H1 (cell line): ENCODE measurements around the gene CCBE1. TPM values are rescaled to one million over a fixed set of nuclear protein-coding genes. Genes with fewer than 3 reads are reported as not detected.

Source experiments
- CTCF ChIA-PET: fragments of 300-600 bp; sonication (Branson Sonifier 250); formaldehyde crosslinking; loops from one replicate; lab custom pipeline; 2021; ENCODE audit not compliant: partially characterized antibody; lab: Charles Lee
- POLR2A ChIA-PET: fragments of 300-600 bp; sonication (Branson Sonifier 250); formaldehyde crosslinking; loops from one replicate; lab custom pipeline; 2021; ENCODE audit warnings: inconsistent platforms; ENCODE audit not compliant: partially characterized antibody; lab: Charles Lee
- DNase-seq, 2 experiments: peaks; one replicate each; pipeline versions ENCODE4 v3.0.0 to v3.0.0-alpha.2; 2010 to 2022; ENCODE audit warnings: low spot score in 2 of 2, low read depth in 1 of 2, mixed read lengths in 1 of 2
- FAIRE-seq: peaks from 2 replicates; lab custom pipeline; 2011; peaks lifted over from hg19 to GRCh38; lab: Jason Lieb, UNC
- H2AFZ ChIP-seq: 2 replicates; pipeline ENCODE4 v1.8.1; 2012; ENCODE audit warnings: low read length, inconsistent platforms
- H2AK5ac ChIP-seq: 2 replicates; pipeline ENCODE4 v1.6.1; 2013; ENCODE audit warnings: low read depth, low read length
- H2BK120ac ChIP-seq: replicated peaks from 2 replicates; pipeline ENCODE3; 2013; ENCODE audit warnings: low read depth, low read length, inconsistent platforms
- H2BK12ac ChIP-seq: 2 replicates; pipeline ENCODE4 v1.6.1; 2013; ENCODE audit warnings: low read depth, low read length
- H2BK15ac ChIP-seq: 2 replicates; pipeline ENCODE4 v1.6.1; 2013; ENCODE audit warnings: low read length
- H2BK20ac ChIP-seq: 2 replicates; pipeline ENCODE4 v1.6.1; 2013; ENCODE audit warnings: low read length
- H2BK5ac ChIP-seq: 2 replicates; pipeline ENCODE4 v1.6.1; 2013; ENCODE audit warnings: low read depth, low read length
- H3K14ac ChIP-seq: 2 replicates; pipeline ENCODE4 v1.6.1; 2013; ENCODE audit warnings: inconsistent platforms; ENCODE audit not compliant: insufficient read length
- H3K18ac ChIP-seq: 2 replicates; pipeline ENCODE4 v1.6.1; 2013; ENCODE audit warnings: low read length; ENCODE audit errors: extremely low read depth
- H3K23ac ChIP-seq: 2 replicates; pipeline ENCODE4 v1.6.1; 2013; ENCODE audit warnings: inconsistent platforms; ENCODE audit not compliant: insufficient read length
- H3K23me2 ChIP-seq: 2 replicates; pipeline ENCODE4 v1.6.1; 2013; ENCODE audit warnings: low read depth, low read length
- H3K27ac ChIP-seq: 2 replicates; pipeline ENCODE4 v1.6.1; 2011; ENCODE audit warnings: low read depth, low read length, inconsistent platforms
- H3K27me3 ChIP-seq, 4 experiments: replicated peaks in 1 of 4; 1 replicate in 1 of 4; 2 replicates in 3 of 4; pipeline versions ENCODE4 v1.6.1 to v1.8.1; 2011 to 2013; ENCODE audit warnings: low read length in 3 of 4, mild to moderate bottlenecking in 3 of 4, inconsistent platforms in 2 of 4, mixed read lengths in 2 of 4, moderate library complexity in 1 of 4; ENCODE audit not compliant: control insufficient read depth in 3 of 4, insufficient read depth in 3 of 4; ENCODE audit errors: extremely low read depth in 1 of 4
- H3K36me3 ChIP-seq, 4 experiments: 2 replicates each; pipeline versions ENCODE4 v1.6.1 to v1.8.1; 2011 to 2013; ENCODE audit warnings: mild to moderate bottlenecking in 4 of 4, low read length in 3 of 4, moderate library complexity in 2 of 4, control low read depth in 1 of 4, inconsistent platforms in 1 of 4; ENCODE audit not compliant: insufficient read depth in 4 of 4, control insufficient read depth in 2 of 4
- H3K4ac ChIP-seq: replicated peaks from 2 replicates; pipeline ENCODE3; 2013; ENCODE audit warnings: low read length, low read depth, mixed read lengths, inconsistent platforms; ENCODE audit not compliant: insufficient read length
- H3K4me1 ChIP-seq, 4 experiments: replicated peaks in 1 of 4; 1 replicate in 1 of 4; 2 replicates in 3 of 4; pipeline versions ENCODE4 v1.6.1 to v1.8.1; 2011 to 2013; ENCODE audit warnings: low read length in 3 of 4, inconsistent platforms in 2 of 4, mixed read lengths in 1 of 4; ENCODE audit not compliant: insufficient read depth in 4 of 4, control insufficient read depth in 3 of 4
- H3K4me2 ChIP-seq, 2 experiments: 2 replicates each; pipeline versions ENCODE4 v1.6.1 to v1.8.1; 2011 to 2013; ENCODE audit warnings: low read depth in 2 of 2, low read length in 2 of 2, control low read depth in 1 of 2, inconsistent platforms in 1 of 2, mild to moderate bottlenecking in 1 of 2; ENCODE audit not compliant: insufficient read depth in 1 of 2
- H3K4me3 ChIP-seq, 4 experiments: fragments of 200-600, 300-600 bp in 1 of 4; sonication (generic), shearing (Covaris generic), sonication (Bioruptor Twin) in 1 of 4; 2 replicates each; pipeline versions ENCODE4 v1.5.1 to v1.8.1; 2011 to 2016; ENCODE audit warnings: low read length in 4 of 4, low read depth in 3 of 4, control low read depth in 2 of 4, inconsistent platforms in 2 of 4, mild to moderate bottlenecking in 2 of 4, mixed read lengths in 1 of 4, moderate library complexity in 1 of 4; ENCODE audit not compliant: insufficient read depth in 2 of 4; ENCODE audit errors: extremely low read depth in 1 of 4
- H3K56ac ChIP-seq: replicated peaks from 2 replicates; pipeline ENCODE3; 2013; ENCODE audit warnings: low read depth, mild to moderate bottlenecking, mixed read lengths, low read length, inconsistent platforms; ENCODE audit not compliant: insufficient read length
- H3K79me1 ChIP-seq: 2 replicates; pipeline ENCODE4 v1.6.1; 2013; ENCODE audit warnings: low read depth, low read length, control low read depth
- H3K79me2 ChIP-seq, 2 experiments: 2 replicates each; pipeline versions ENCODE4 v1.6.1 to v1.8.1; 2012 to 2013; ENCODE audit warnings: low read length in 2 of 2, mild to moderate bottlenecking in 2 of 2, inconsistent platforms in 1 of 2; ENCODE audit not compliant: insufficient read depth in 2 of 2, control insufficient read depth in 1 of 2
- H3K9ac ChIP-seq, 4 experiments: replicated peaks in 1 of 4; 1 replicate in 1 of 4; 2 replicates in 3 of 4; pipeline versions ENCODE4 v1.6.1 to v1.8.1; 2011 to 2013; ENCODE audit warnings: low read depth in 3 of 4, low read length in 3 of 4, control low read depth in 2 of 4, mild to moderate bottlenecking in 2 of 4, moderate library complexity in 2 of 4, inconsistent platforms in 1 of 4; ENCODE audit errors: extremely low read depth in 1 of 4
- H3K9me3 ChIP-seq, 2 experiments: 2 replicates each; pipeline versions ENCODE4 v1.6.1 to v1.8.1; 2012 to 2013; ENCODE audit warnings: mild to moderate bottlenecking in 2 of 2, moderate library complexity in 2 of 2, control low read depth in 1 of 2, inconsistent platforms in 1 of 2, low read depth in 1 of 2, low read length in 1 of 2, mixed read lengths in 1 of 2; ENCODE audit not compliant: insufficient read depth in 2 of 2
- H4K20me1 ChIP-seq, 2 experiments: replicated peaks in 1 of 2; 2 replicates each; pipeline versions ENCODE3 to v1.8.1; 2011 to 2013; ENCODE audit warnings: inconsistent platforms in 2 of 2, low read length in 2 of 2, mild to moderate bottlenecking in 1 of 2; ENCODE audit not compliant: insufficient read depth in 2 of 2, control insufficient read depth in 1 of 2
- H4K5ac ChIP-seq: 2 replicates; pipeline ENCODE4 v1.6.1; 2013; ENCODE audit warnings: low read length, low read depth, mixed read lengths, inconsistent platforms; ENCODE audit not compliant: insufficient read length
- H4K8ac ChIP-seq: 2 replicates; pipeline ENCODE4 v1.8.0; 2013; ENCODE audit warnings: mild to moderate bottlenecking, moderate library complexity, low read length, inconsistent platforms; ENCODE audit not compliant: insufficient read depth; ENCODE audit errors: extremely low read depth
- H4K91ac ChIP-seq: replicated peaks from 2 replicates; pipeline ENCODE3; 2013; ENCODE audit warnings: low read length, mixed read lengths, inconsistent platforms; ENCODE audit not compliant: insufficient read length
- CEBPB ChIP-seq: IDR thresholded peaks from 2 replicates; pipeline ENCODE4 v1.6.1; 2012; ENCODE audit warnings: low read depth, low read length
- CHD2 ChIP-seq: IDR thresholded peaks from 2 replicates; pipeline ENCODE4 v1.6.1; 2012; ENCODE audit warnings: low read length, improper control_type of control experiment
- CREB1 ChIP-seq: IDR thresholded peaks from 2 replicates; pipeline ENCODE4 v1.6.1; 2012; ENCODE audit warnings: inconsistent platforms
- EZH2 ChIP-seq: fragments of 200-600 bp; sonication (generic); IDR thresholded peaks from 2 replicates; pipeline ENCODE4 v1.7.1; 2012; ENCODE audit warnings: low read depth, mild to moderate bottlenecking, moderate library complexity, low read length, inconsistent platforms; ENCODE audit not compliant: severe bottlenecking
- GTF2F1 ChIP-seq: IDR thresholded peaks from 2 replicates; pipeline ENCODE4 v1.6.1; 2012; ENCODE audit warnings: low read depth, low read length, improper control_type of control experiment, borderline replicate concordance
- JUND ChIP-seq: IDR thresholded peaks from 2 replicates; pipeline ENCODE4 v1.6.1; 2011; ENCODE audit warnings: mild to moderate bottlenecking, improper control_type of control experiment, low read length
- KDM1A ChIP-seq: fragments of 200-600, 300-600 bp; sonication (generic); IDR thresholded peaks from 2 replicates; pipeline ENCODE4 v1.7.1; 2016; ENCODE audit warnings: mild to moderate bottlenecking, low read length, borderline replicate concordance
- POLR2AphosphoS5 ChIP-seq: IDR thresholded peaks from 2 replicates; pipeline ENCODE4 v1.6.1; 2011; ENCODE audit warnings: low read depth, low read length
- POU5F1 ChIP-seq: IDR thresholded peaks from 2 replicates; pipeline ENCODE4 v1.6.1; 2011; ENCODE audit warnings: low read depth, mild to moderate bottlenecking, low read length, moderate library complexity
- RBBP5 ChIP-seq: IDR thresholded peaks from 2 replicates; pipeline ENCODE4 v1.7.1; 2012; ENCODE audit warnings: low read depth, mild to moderate bottlenecking, inconsistent platforms, low read length, moderate library complexity, borderline replicate concordance
- RXRA ChIP-seq: IDR thresholded peaks from 2 replicates; pipeline ENCODE4 v1.6.1; 2011; ENCODE audit warnings: low read depth, mild to moderate bottlenecking, low read length, moderate library complexity; ENCODE audit not compliant: insufficient read depth
- SAP30 ChIP-seq: fragments of 300-600 bp; sonication (generic); IDR thresholded peaks from 2 replicates; pipeline ENCODE4 v1.7.1; 2012; ENCODE audit warnings: low read length, moderate library complexity, mild to moderate bottlenecking, inconsistent platforms; ENCODE audit not compliant: insufficient read depth, insufficient replicate concordance
- SP4 ChIP-seq: IDR thresholded peaks from 2 replicates; pipeline ENCODE4 v1.6.1; 2012; ENCODE audit warnings: low read length, inconsistent platforms
- TAF1 ChIP-seq: IDR thresholded peaks from 2 replicates; pipeline ENCODE4 v1.6.1; 2011; ENCODE audit warnings: mild to moderate bottlenecking, low read depth, low read length
- TBP ChIP-seq: IDR thresholded peaks from 2 replicates; pipeline ENCODE4 v1.6.1; 2011; ENCODE audit warnings: low read depth, low read length, improper control_type of control experiment
- WGBS, 2 experiments: shearing (Covaris generic) in 1 of 2; methylation state at CpG; one replicate each; pipeline versions ENCODE4 v1.1.6 to v1.1.7; 2013 to 2015; ENCODE audit warnings: low lambda C conversion rate in 2 of 2, mixed read lengths in 2 of 2, inconsistent platforms in 1 of 2, low coverage in 1 of 2, missing lambda C conversion rate in 1 of 2; ENCODE audit not compliant: insufficient replicate concordance in 2 of 2, insufficient coverage in 1 of 2, insufficient read length in 1 of 2; ENCODE audit errors: extremely low coverage in 1 of 2, missing lambda C conversion rate in 1 of 2; 5-methylcytosine and 5-hydroxymethylcytosine counted together
- polyA plus RNA-seq, 7 experiments: library from polyadenylated mRNA; depleted of rRNA in 3 of 7; stranded (reverse) in 5 of 7; unstranded in 2 of 7; fragments of >200 nt in 5 of 7; fragments of 200-250 nt in 2 of 7; gene quantifications; 1 replicate in 5 of 7; 2 replicates in 1 of 7; 4 replicates in 1 of 7; pipeline versions ENCODE4 v1.2.1 to v1.2.3, GENCODE V29; 2011 to 2013; ENCODE audit warnings: missing spikeins in 2 of 7, mixed read lengths in 2 of 7
- total RNA-seq: library from RNA; stranded (reverse); fragmentation: NEBNext Ultra II Directional; extraction: Animal tissue kit (Norgen Biotek cat#: 25700); gene quantifications from 2 replicates; pipeline ENCODE4 v1.2.1, GENCODE V29; 2021
- TF ChIP-seq, protein P1 (sequence below): IDR thresholded peaks from 2 replicates; pipeline ENCODE4 v1.6.1; 2012; ENCODE audit warnings: inconsistent platforms

The CCBE1 gene
- total and polyA plus RNA-seq, 2 of the 8 experiments (the other 6 are each of a cell fraction or from before 2014, with no cell fraction given): 2.1 to 2.6 TPM

DNA sequence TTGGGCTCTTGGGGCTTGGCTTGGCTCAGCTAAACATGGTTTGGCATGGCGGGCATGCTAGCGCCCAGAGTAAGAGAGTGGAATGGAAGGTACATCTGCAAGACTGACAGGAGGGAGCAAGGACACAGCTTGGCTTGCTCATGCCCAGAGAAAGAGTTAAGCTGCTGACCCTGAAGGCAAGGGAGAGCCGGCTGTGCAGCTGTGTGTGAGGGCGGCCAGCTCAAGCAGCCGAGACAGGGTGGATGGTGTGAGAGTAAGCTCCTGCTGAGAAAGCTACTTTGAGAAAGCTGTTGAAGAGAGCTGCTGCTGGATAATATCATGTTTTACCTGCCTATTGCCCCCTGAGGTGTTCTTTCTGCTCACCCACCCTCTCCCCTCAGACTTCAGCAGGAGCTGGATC is 135.6 kb downstream of the CCBE1 start:
- Histone ChIP-seq H3K23me2 (peaks cover 2% of the 10 kb centered on the region; the same call in 1 of the 2 replicates), H3K23ac (no peak overlapping the region), H2AK5ac (no peak overlapping the region), H3K4me2 (no peak overlapping the region), H3K56ac (no peak overlapping the region), H4K20me1 (no peaks in the 10 kb centered on the region), H3K79me1 (no peaks in the 10 kb centered on the region), H4K8ac (no peak overlapping the region), H3K18ac (no peak overlapping the region), H4K91ac (no peak overlapping the region), H2AFZ (no peak overlapping the region), H2BK12ac (no peak overlapping the region), H2BK20ac (no peak overlapping the region), H3K4ac (no peak overlapping the region), H2BK120ac (no peak overlapping the region), H3K27ac (no peak overlapping the region), H2BK5ac (no peak overlapping the region), H3K27me3 (no peaks in the 10 kb centered on the region), H2BK15ac (no peak overlapping the region), H3K4me3 (no peak overlapping the region), H3K9me3 (peaks cover 0 to 5% of the 10 kb centered on the region in 2 experiments; a peak in 1 of 4 replicates), H4K5ac (no peak overlapping the region), H3K4me1 (peaks cover 0 to 3% (median 2%) of the 10 kb centered on the region in 4 experiments; a peak in 3 of 7 replicates), H3K79me2 (no peaks in the 10 kb centered on the region), H3K14ac (no peak overlapping the region), H3K36me3 (no peaks in the 10 kb centered on the region), H3K9ac (no peak overlapping the region)
- 91% methylated on average over 5 of the region's 5 CpGs; no CpG with 5 or more reads in 1 of the 2 experiments for WGBS, 2 experiments
- no peak for DNase-seq
- no peak for FAIRE-seq
- ChIA-PET CTCF (no interaction called here), POLR2A (no interaction called here)
- TF ChIP-seq TBP (no peak), KDM1A (no peak), TAF1 (no peak), POU5F1 (no peak), CEBPB (no peak), EZH2 (no peak), SP4 (no peak), CHD2 (no peak), POLR2AphosphoS5 (no peak), GTF2F1 (no peak), CREB1 (no peak), RBBP5 (no peak), SAP30 (no peak), RXRA (no peak), JUND (no peak)
- TF ChIP-seq, protein P1, sequence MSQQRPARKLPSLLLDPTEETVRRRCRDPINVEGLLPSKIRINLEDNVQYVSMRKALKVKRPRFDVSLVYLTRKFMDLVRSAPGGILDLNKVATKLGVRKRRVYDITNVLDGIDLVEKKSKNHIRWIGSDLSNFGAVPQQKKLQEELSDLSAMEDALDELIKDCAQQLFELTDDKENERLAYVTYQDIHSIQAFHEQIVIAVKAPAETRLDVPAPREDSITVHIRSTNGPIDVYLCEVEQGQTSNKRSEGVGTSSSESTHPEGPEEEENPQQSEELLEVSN: no peak
